ENCODE data around the gene NCK2. TPM values are rescaled to one million over a fixed set of nuclear protein-coding genes. Genes with fewer than 3 reads are reported as not detected.

NCK2 gene
- total RNA-seq, 1 experiment from 2014 or later: 21.6 TPM

DNA sequence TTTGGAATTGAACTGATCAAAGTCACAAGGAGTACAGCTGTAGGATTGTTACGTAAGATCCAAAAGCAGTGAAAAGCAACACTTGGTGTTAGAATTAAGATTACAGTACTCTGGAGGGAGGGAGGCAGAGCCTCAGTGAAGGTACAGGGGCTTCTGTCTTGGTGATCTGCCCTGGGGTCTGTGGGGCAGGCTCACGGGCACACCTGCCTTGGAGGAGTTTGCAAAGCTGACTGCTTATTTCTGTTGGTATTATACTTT is 114.9 kb downstream of the NCK2 start:
- intact Hi-C loops (cut with micrococcal nuclease; ENCODE audit: unreplicated experiment): no loop called here
- no peak overlapping the region for H3K4me3 ChIP-seq (ENCODE audit: low read depth, low read length, poor library complexity, severe bottlenecking)
- TF ChIP-seq EZH2 (IDR thresholded peaks at IDR 0.05; ENCODE audit: borderline replicate concordance, low read depth, low read length, poor library complexity, severe bottlenecking): no peak
- POLR2A ChIA-PET (ENCODE audit: low non-redundant PET): no interaction called here
- H3K4me1 ChIP-seq (ENCODE audit: insufficient read depth, low read length, poor library complexity, severe bottlenecking): no peaks in the 10 kb centered on the region
- H3K27me3 ChIP-seq (replicated peaks; ENCODE audit: insufficient read depth, low read depth, low read length, poor library complexity): no peaks in the 10 kb centered on the region
- CTCF ChIA-PET: no interaction called here
- H3K9me3 ChIP-seq (ENCODE audit: low read depth, low read length, poor library complexity, severe bottlenecking): no peaks in the 10 kb centered on the region
- no peaks in the 10 kb centered on the region for H3K36me3 ChIP-seq (ENCODE audit: insufficient read depth, low read length, poor library complexity, severe bottlenecking)
- no TSS peak for BruUV-seq (replicated peaks)
- H3K27ac ChIP-seq (ENCODE audit: low read depth, low read length, poor library complexity, severe bottlenecking): no peak overlapping the region
- DNase-seq (ENCODE audit: low spot score): no peak

DNA sequence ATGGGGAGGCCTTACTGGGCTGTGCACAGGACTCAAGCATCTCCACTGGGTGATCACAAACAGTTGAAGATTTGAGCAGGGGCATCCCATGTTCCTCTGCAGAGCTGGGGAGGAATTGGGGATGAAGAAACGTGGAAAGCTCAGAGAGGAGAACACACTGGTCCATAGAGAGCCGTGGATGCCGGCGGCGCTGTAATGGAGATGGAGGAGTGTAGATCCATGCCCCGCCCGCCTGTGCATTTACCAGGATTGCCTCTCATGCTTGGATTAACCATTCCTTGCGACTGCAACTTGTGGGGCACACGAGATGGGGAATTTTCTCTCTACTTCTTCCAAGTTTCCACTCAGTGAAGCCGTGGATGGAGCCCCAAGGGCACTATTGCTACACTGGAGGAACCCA is 115.9 kb downstream of the NCK2 start:
- H3K4me3 ChIP-seq (ENCODE audit: low read depth, low read length, poor library complexity, severe bottlenecking): no peak overlapping the region
- BruUV-seq (replicated peaks): no TSS peak
- POLR2A ChIA-PET (ENCODE audit: low non-redundant PET): no interaction called here
- CTCF ChIA-PET: no interaction called here
- intact Hi-C loops (cut with micrococcal nuclease; ENCODE audit: unreplicated experiment): no loop called here
- H3K36me3 ChIP-seq (ENCODE audit: insufficient read depth, low read length, poor library complexity, severe bottlenecking): no peaks in the 10 kb centered on the region
- no peaks in the 10 kb centered on the region for H3K27me3 ChIP-seq (replicated peaks; ENCODE audit: insufficient read depth, low read depth, low read length, poor library complexity)
- TF ChIP-seq EZH2 (IDR thresholded peaks at IDR 0.05; ENCODE audit: borderline replicate concordance, low read depth, low read length, poor library complexity, severe bottlenecking): no peak
- TF ChIP-seq, protein P1, sequence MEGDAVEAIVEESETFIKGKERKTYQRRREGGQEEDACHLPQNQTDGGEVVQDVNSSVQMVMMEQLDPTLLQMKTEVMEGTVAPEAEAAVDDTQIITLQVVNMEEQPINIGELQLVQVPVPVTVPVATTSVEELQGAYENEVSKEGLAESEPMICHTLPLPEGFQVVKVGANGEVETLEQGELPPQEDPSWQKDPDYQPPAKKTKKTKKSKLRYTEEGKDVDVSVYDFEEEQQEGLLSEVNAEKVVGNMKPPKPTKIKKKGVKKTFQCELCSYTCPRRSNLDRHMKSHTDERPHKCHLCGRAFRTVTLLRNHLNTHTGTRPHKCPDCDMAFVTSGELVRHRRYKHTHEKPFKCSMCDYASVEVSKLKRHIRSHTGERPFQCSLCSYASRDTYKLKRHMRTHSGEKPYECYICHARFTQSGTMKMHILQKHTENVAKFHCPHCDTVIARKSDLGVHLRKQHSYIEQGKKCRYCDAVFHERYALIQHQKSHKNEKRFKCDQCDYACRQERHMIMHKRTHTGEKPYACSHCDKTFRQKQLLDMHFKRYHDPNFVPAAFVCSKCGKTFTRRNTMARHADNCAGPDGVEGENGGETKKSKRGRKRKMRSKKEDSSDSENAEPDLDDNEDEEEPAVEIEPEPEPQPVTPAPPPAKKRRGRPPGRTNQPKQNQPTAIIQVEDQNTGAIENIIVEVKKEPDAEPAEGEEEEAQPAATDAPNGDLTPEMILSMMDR (conservative IDR thresholded peaks at IDR 0.05; ENCODE audit: low read depth, low read length): no peak
- H3K9me3 ChIP-seq (ENCODE audit: low read depth, low read length, poor library complexity, severe bottlenecking): no peaks in the 10 kb centered on the region
- no peaks in the 10 kb centered on the region for H3K4me1 ChIP-seq (ENCODE audit: insufficient read depth, low read length, poor library complexity, severe bottlenecking)
- no peak overlapping the region for H3K27ac ChIP-seq (ENCODE audit: low read depth, low read length, poor library complexity, severe bottlenecking)
- no peak for DNase-seq (ENCODE audit: low spot score)

DNA sequence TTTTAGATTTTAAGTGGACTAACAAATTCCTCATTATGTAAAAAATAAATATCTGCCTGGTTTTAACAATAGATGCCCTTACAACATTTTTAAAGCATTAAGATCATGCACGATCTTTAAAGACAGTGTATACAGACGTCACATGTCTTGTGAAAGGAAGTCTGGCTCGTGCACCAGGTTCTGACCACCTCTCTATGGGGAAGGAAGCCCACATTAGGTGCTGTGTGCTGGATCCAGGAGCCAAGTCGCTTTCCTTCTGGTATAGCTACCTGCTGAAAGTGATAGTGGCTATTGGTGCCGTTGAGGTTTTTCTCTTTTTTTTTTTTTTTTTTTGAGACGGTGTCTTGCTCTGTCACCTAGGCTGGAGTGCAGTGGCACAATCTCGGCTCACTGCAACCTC is 116.5 kb downstream of the NCK2 start:
- Histone ChIP-seq H3K9me3 (ENCODE audit: low read depth, low read length, poor library complexity, severe bottlenecking) (no peaks in the 10 kb centered on the region), H3K27me3 (replicated peaks; ENCODE audit: insufficient read depth, low read depth, low read length, poor library complexity) (no peaks in the 10 kb centered on the region)
- TF ChIP-seq, protein P1 (conservative IDR thresholded peaks at IDR 0.05; ENCODE audit: low read depth, low read length): no peak
- TF ChIP-seq EZH2 (IDR thresholded peaks at IDR 0.05; ENCODE audit: borderline replicate concordance, low read depth, low read length, poor library complexity, severe bottlenecking): no peak

DNA sequence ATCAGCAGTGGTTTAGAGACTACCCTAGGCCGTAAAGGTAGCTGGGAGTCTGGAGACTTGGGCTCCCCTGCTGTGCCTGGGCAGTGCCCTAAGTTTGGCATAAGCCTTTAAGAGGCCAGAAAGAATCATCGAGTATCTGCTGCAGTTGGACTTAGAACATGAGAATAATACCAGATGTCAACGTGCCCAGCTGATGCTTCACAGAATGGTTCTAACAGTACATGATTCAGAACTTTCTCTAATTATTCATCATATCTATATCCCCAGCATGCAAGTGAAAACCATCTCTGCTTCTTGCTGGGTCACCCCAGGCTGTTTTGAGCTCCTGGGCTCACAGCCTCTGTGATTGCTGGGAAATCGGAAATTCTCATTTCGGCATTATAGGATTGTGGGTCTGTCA is 118.1 kb downstream of the NCK2 start:
- no peaks in the 10 kb centered on the region for H3K9me3 ChIP-seq (ENCODE audit: low read depth, low read length, poor library complexity, severe bottlenecking)
- ChIA-PET CTCF (no interaction called here), POLR2A (ENCODE audit: low non-redundant PET) (no interaction called here)
- H3K36me3 ChIP-seq (ENCODE audit: insufficient read depth, low read length, poor library complexity, severe bottlenecking): no peaks in the 10 kb centered on the region
- no peak overlapping the region for H3K27ac ChIP-seq (ENCODE audit: low read depth, low read length, poor library complexity, severe bottlenecking)
- no peak for DNase-seq (ENCODE audit: low spot score)
- intact Hi-C loops (cut with micrococcal nuclease; ENCODE audit: unreplicated experiment): no loop called here
- H3K4me1 ChIP-seq (ENCODE audit: insufficient read depth, low read length, poor library complexity, severe bottlenecking): no peaks in the 10 kb centered on the region
- no TSS peak for BruUV-seq (replicated peaks)
- H3K4me3 ChIP-seq (ENCODE audit: low read depth, low read length, poor library complexity, severe bottlenecking): no peak overlapping the region
- H3K27me3 ChIP-seq (replicated peaks; ENCODE audit: insufficient read depth, low read depth, low read length, poor library complexity): no peaks in the 10 kb centered on the region
- TF ChIP-seq, protein P1 (conservative IDR thresholded peaks at IDR 0.05; ENCODE audit: low read depth, low read length): no peak

More for the DNA sequence above, 116.5 kb downstream of the NCK2 start:
- intact Hi-C loops (cut with micrococcal nuclease; ENCODE audit: unreplicated experiment): no loop called here
- Histone ChIP-seq H3K36me3 (ENCODE audit: insufficient read depth, low read length, poor library complexity, severe bottlenecking) (no peaks in the 10 kb centered on the region), H3K27ac (ENCODE audit: low read depth, low read length, poor library complexity, severe bottlenecking) (no peak overlapping the region), H3K4me1 (ENCODE audit: insufficient read depth, low read length, poor library complexity, severe bottlenecking) (no peaks in the 10 kb centered on the region), H3K4me3 (ENCODE audit: low read depth, low read length, poor library complexity, severe bottlenecking) (no peak overlapping the region)
- BruUV-seq (replicated peaks): no TSS peak
- POLR2A ChIA-PET (ENCODE audit: low non-redundant PET): no interaction called here
- CTCF ChIA-PET: no interaction called here
- no peak for DNase-seq (ENCODE audit: low spot score)

All from A673 (cell line).